ENCODE measurements around the gene MS4A13.

Gene MS4A13, protein sequence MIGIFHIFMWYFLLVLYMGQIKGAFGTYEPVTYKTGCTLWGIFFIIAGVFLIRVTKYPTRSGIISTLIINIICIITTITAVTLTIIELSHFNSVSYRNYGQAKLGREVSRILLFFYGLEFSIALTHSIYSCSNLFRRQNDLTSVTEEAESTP

DNA sequence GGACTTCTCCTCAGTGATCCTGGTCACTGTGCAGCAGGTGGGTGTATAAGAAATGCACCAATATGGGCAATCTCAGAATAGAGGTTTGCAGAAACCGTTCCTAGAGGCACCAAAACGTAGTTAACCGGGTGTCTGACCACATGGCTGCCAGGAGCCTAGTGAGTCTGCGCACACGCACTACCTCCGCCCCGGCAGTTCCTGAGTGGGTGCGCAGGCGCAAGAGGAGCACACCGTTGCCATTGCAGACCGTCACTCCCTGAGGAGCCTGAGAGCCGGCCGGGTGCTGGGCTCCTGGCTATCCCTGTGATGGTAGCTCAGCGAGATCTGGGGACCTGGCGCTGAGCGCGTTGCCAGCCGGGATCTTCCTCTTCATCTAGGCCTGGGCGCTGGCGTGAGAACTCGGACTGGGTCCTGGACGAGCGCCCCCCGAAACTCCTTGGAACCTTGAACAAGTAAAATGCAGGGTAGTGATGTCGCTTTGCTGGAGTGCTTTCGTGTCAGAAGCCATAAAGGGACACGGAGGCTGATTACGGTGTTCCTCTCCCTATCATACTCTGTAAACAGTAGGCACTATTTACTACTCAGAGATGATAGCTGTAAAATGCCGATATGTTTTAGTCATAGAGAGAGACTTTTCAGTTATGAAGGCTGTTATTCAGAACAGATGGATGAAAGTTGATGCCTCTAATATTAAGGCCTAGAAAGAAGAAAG, at the start of gene MS4A13:
MS4A13 (plus strand) TSS at position 249 of the 712 bp plus-strand sequence. CDS start 2,692 bp downstream, outside the sequence.
- Histone ChIP-seq H3K27ac (ENCODE audit: low read depth, low read length) (no peak within 1 kb of the TSS), H3K4me3 (ENCODE audit: low read depth in 1 of 5, low read length in 5 of 5) (no peak within 1 kb of the TSS), H3K27me3 (ENCODE audit: control insufficient read depth in 5 of 5, insufficient read depth in 4 of 5, low read length in 5 of 5) (no peaks in the 10 kb centered on the region), H3K9me3 (ENCODE audit: control insufficient read depth in 5 of 5, low read length in 5 of 5) (no peaks in the 10 kb centered on the region), H3K4me1 (ENCODE audit: control insufficient read depth in 5 of 5, insufficient read depth in 5 of 5, low read length in 5 of 5) (peaks cover 0 to 2% (median 0%) of the 10 kb centered on the region in 5 donors), H3K9ac (ENCODE audit: low read length in 5 of 5) (no peak within 1 kb of the TSS), H3K36me3 (ENCODE audit: control insufficient read depth in 5 of 5, insufficient read depth in 5 of 5, low read length in 5 of 5) (no peaks in the 10 kb centered on the region)

DNA sequence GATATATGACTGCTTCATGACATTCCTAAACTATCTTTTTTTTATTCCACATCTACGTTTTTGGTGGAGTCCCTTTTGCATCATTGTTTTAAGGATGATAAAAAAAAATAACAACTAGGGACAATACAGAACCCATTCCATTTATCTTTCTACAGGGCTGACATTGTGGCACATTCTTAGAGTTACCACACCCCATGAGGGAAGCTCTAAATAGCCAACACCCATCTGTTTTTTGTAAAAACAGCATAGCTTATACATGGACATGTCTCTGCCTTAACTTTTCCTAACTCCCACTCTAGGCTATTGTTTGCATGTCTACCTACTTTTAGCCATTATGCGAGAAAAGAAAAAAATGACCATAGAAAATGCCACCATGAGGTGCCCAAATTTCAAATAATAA, 46.4 kb upstream of the MS4A13 start:
- Histone ChIP-seq H3K9ac (ENCODE audit: low read length in 5 of 5) (no peak overlapping the region), H3K4me1 (ENCODE audit: control insufficient read depth in 5 of 5, insufficient read depth in 5 of 5, low read length in 5 of 5) (peaks cover 0 to 5% (median 0%) of the 10 kb centered on the region in 5 donors), H3K27ac (ENCODE audit: low read depth, low read length) (no peak overlapping the region), H3K36me3 (ENCODE audit: control insufficient read depth in 5 of 5, insufficient read depth in 5 of 5, low read length in 5 of 5) (no peaks in the 10 kb centered on the region), H3K27me3 (ENCODE audit: control insufficient read depth in 5 of 5, insufficient read depth in 4 of 5, low read length in 5 of 5) (no peaks in the 10 kb centered on the region), H3K4me3 (ENCODE audit: low read depth in 1 of 5, low read length in 5 of 5) (no peak overlapping the region), H3K9me3 (ENCODE audit: control insufficient read depth in 5 of 5, low read length in 5 of 5) (no peaks in the 10 kb centered on the region)

GRCh38 chr11:60469723-60470122, 45.5 kb upstream of the MS4A13 start:
- Histone ChIP-seq H3K4me3 (ENCODE audit: low read depth in 1 of 5, low read length in 5 of 5) (no peak overlapping the region), H3K9me3 (ENCODE audit: control insufficient read depth in 5 of 5, low read length in 5 of 5) (no peaks in the 10 kb centered on the region), H3K9ac (ENCODE audit: low read length in 5 of 5) (no peak overlapping the region), H3K4me1 (ENCODE audit: control insufficient read depth in 5 of 5, insufficient read depth in 5 of 5, low read length in 5 of 5) (peaks cover 0 to 5% (median 0%) of the 10 kb centered on the region in 5 donors), H3K27ac (ENCODE audit: low read depth, low read length) (no peak overlapping the region), H3K27me3 (ENCODE audit: control insufficient read depth in 5 of 5, insufficient read depth in 4 of 5, low read length in 5 of 5) (no peaks in the 10 kb centered on the region), H3K36me3 (ENCODE audit: control insufficient read depth in 5 of 5, insufficient read depth in 5 of 5, low read length in 5 of 5) (no peaks in the 10 kb centered on the region)

- Histone ChIP-seq H3K27me3 (ENCODE audit: control insufficient read depth in 5 of 5, insufficient read depth in 4 of 5, low read length in 5 of 5) (no peaks in the 10 kb centered on the region), H3K36me3 (ENCODE audit: control insufficient read depth in 5 of 5, insufficient read depth in 5 of 5, low read length in 5 of 5) (no peaks in the 10 kb centered on the region), H3K9me3 (ENCODE audit: control insufficient read depth in 5 of 5, low read length in 5 of 5) (no peaks in the 10 kb centered on the region), H3K27ac (ENCODE audit: low read depth, low read length) (no peak overlapping the region), H3K4me1 (ENCODE audit: control insufficient read depth in 5 of 5, insufficient read depth in 5 of 5, low read length in 5 of 5) (no peaks in the 10 kb centered on the region), H3K9ac (ENCODE audit: low read length in 5 of 5) (no peak overlapping the region), H3K4me3 (ENCODE audit: low read depth in 1 of 5, low read length in 5 of 5) (no peak overlapping the region)
Measured at GRCh38 chr11:60477035-60477445, 38.2 kb upstream of the MS4A13 start.

GRCh38 chr11:60482361-60482760, 32.8 kb upstream of the MS4A13 start:
- H3K4me1 ChIP-seq (ENCODE audit: control insufficient read depth in 5 of 5, insufficient read depth in 5 of 5, low read length in 5 of 5), result peaks cover 0 to 3% (median 0%) of the 10 kb centered on the region in 5 donors
- no peaks in the 10 kb centered on the region for H3K27me3 ChIP-seq (ENCODE audit: control insufficient read depth in 5 of 5, insufficient read depth in 4 of 5, low read length in 5 of 5)
- no peak overlapping the region for H3K27ac ChIP-seq (ENCODE audit: low read depth, low read length)

GRCh38 chr11:60485987-60486386, 29.2 kb upstream of the MS4A13 start:
- no peaks in the 10 kb centered on the region for H3K27me3 ChIP-seq (ENCODE audit: control insufficient read depth in 5 of 5, insufficient read depth in 4 of 5, low read length in 5 of 5)
- no peaks in the 10 kb centered on the region for H3K36me3 ChIP-seq (ENCODE audit: control insufficient read depth in 5 of 5, insufficient read depth in 5 of 5, low read length in 5 of 5)
- H3K27ac ChIP-seq (ENCODE audit: low read depth, low read length), result no peak overlapping the region
- H3K9me3 ChIP-seq (ENCODE audit: control insufficient read depth in 5 of 5, low read length in 5 of 5), result no peaks in the 10 kb centered on the region
- peaks cover 0 to 3% (median 0%) of the 10 kb centered on the region in 5 donors for H3K4me1 ChIP-seq (ENCODE audit: control insufficient read depth in 5 of 5, insufficient read depth in 5 of 5, low read length in 5 of 5)
- no peak overlapping the region for H3K4me3 ChIP-seq (ENCODE audit: low read depth in 1 of 5, low read length in 5 of 5)
- no peak overlapping the region for H3K9ac ChIP-seq (ENCODE audit: low read length in 5 of 5)

More at GRCh38 chr11:60482361-60482760, 32.8 kb upstream of the MS4A13 start:
- Histone ChIP-seq H3K4me3 (ENCODE audit: low read depth in 1 of 5, low read length in 5 of 5) (no peak overlapping the region), H3K36me3 (ENCODE audit: control insufficient read depth in 5 of 5, insufficient read depth in 5 of 5, low read length in 5 of 5) (no peaks in the 10 kb centered on the region), H3K9me3 (ENCODE audit: control insufficient read depth in 5 of 5, low read length in 5 of 5) (no peaks in the 10 kb centered on the region), H3K9ac (ENCODE audit: low read length in 5 of 5) (no peak overlapping the region)

- H3K27ac ChIP-seq (ENCODE audit: low read depth, low read length), result no peak within 1 kb of the TSS
- no peaks in the 10 kb centered on the region for H3K4me1 ChIP-seq (ENCODE audit: control insufficient read depth in 5 of 5, insufficient read depth in 5 of 5, low read length in 5 of 5)
- no peak within 1 kb of the TSS for H3K9ac ChIP-seq (ENCODE audit: low read length in 5 of 5)
- no peaks in the 10 kb centered on the region for H3K36me3 ChIP-seq (ENCODE audit: control insufficient read depth in 5 of 5, insufficient read depth in 5 of 5, low read length in 5 of 5)
- no peaks in the 10 kb centered on the region for H3K27me3 ChIP-seq (ENCODE audit: control insufficient read depth in 5 of 5, insufficient read depth in 4 of 5, low read length in 5 of 5)
- H3K4me3 ChIP-seq (ENCODE audit: low read depth in 1 of 5, low read length in 5 of 5), result no peak within 1 kb of the TSS
- H3K9me3 ChIP-seq (ENCODE audit: control insufficient read depth in 5 of 5, low read length in 5 of 5), result no peaks in the 10 kb centered on the region
Measured at GRCh38 chr11:60492488-60493009, 22.6 kb upstream of the MS4A13 start, which contains the start of gene MS4A12. Gene MS4A12 (plus strand): TSS chr11:60492778. CDS start chr11:60497319, 4,541 bp downstream.

- no peak overlapping the region for H3K9ac ChIP-seq (ENCODE audit: low read length in 5 of 5)
Measured at GRCh38 chr11:60493454-60493853, 21.7 kb upstream of the MS4A13 start.

GRCh38 chr11:60498399-60498798, 16.8 kb upstream of the MS4A13 start:
- H3K9ac ChIP-seq (ENCODE audit: low read length in 5 of 5), result no peak overlapping the region
- no peak overlapping the region for H3K27ac ChIP-seq (ENCODE audit: low read depth, low read length)
- no peaks in the 10 kb centered on the region for H3K9me3 ChIP-seq (ENCODE audit: control insufficient read depth in 5 of 5, low read length in 5 of 5)
- H3K4me3 ChIP-seq (ENCODE audit: low read depth in 1 of 5, low read length in 5 of 5), result no peak overlapping the region
- H3K36me3 ChIP-seq (ENCODE audit: control insufficient read depth in 5 of 5, insufficient read depth in 5 of 5, low read length in 5 of 5), result no peaks in the 10 kb centered on the region
- no peaks in the 10 kb centered on the region for H3K27me3 ChIP-seq (ENCODE audit: control insufficient read depth in 5 of 5, insufficient read depth in 4 of 5, low read length in 5 of 5)
- H3K4me1 ChIP-seq (ENCODE audit: control insufficient read depth in 5 of 5, insufficient read depth in 5 of 5, low read length in 5 of 5), result no peaks in the 10 kb centered on the region

More at GRCh38 chr11:60493454-60493853, 21.7 kb upstream of the MS4A13 start:
- H3K9me3 ChIP-seq (ENCODE audit: control insufficient read depth in 5 of 5, low read length in 5 of 5), result no peaks in the 10 kb centered on the region
- no peaks in the 10 kb centered on the region for H3K36me3 ChIP-seq (ENCODE audit: control insufficient read depth in 5 of 5, insufficient read depth in 5 of 5, low read length in 5 of 5)
- H3K4me3 ChIP-seq (ENCODE audit: low read depth in 1 of 5, low read length in 5 of 5), result no peak overlapping the region
- no peaks in the 10 kb centered on the region for H3K27me3 ChIP-seq (ENCODE audit: control insufficient read depth in 5 of 5, insufficient read depth in 4 of 5, low read length in 5 of 5)
- H3K27ac ChIP-seq (ENCODE audit: low read depth, low read length), result no peak overlapping the region
- no peaks in the 10 kb centered on the region for H3K4me1 ChIP-seq (ENCODE audit: control insufficient read depth in 5 of 5, insufficient read depth in 5 of 5, low read length in 5 of 5)

- no peak overlapping the region for H3K9ac ChIP-seq (ENCODE audit: low read length in 5 of 5)
- no peaks in the 10 kb centered on the region for H3K27me3 ChIP-seq (ENCODE audit: control insufficient read depth in 5 of 5, insufficient read depth in 4 of 5, low read length in 5 of 5)
- no peaks in the 10 kb centered on the region for H3K9me3 ChIP-seq (ENCODE audit: control insufficient read depth in 5 of 5, low read length in 5 of 5)
- H3K36me3 ChIP-seq (ENCODE audit: control insufficient read depth in 5 of 5, insufficient read depth in 5 of 5, low read length in 5 of 5), result no peaks in the 10 kb centered on the region
- H3K27ac ChIP-seq (ENCODE audit: low read depth, low read length), result no peak overlapping the region
- H3K4me3 ChIP-seq (ENCODE audit: low read depth in 1 of 5, low read length in 5 of 5), result no peak overlapping the region
- no peaks in the 10 kb centered on the region for H3K4me1 ChIP-seq (ENCODE audit: control insufficient read depth in 5 of 5, insufficient read depth in 5 of 5, low read length in 5 of 5)
Measured at GRCh38 chr11:60498853-60499252, 16.3 kb upstream of the MS4A13 start.
